HEK293 (cell line): ENCODE measurements around the gene KRT12.

ENCODE experiments used
- CTCF ChIA-PET: fragments of 350-600 bp; formaldehyde crosslinking; extraction: SDS; loops from one replicate; lab custom pipeline; 2021; ENCODE audit warnings: antibody characterized with exemption; lab: Yijun Ruan, JAX
- POLR2A ChIA-PET: fragments of 300-600 bp; formaldehyde crosslinking; extraction: SDS; loops from one replicate; lab custom pipeline; 2020; ENCODE audit warnings: antibody characterized with exemption, inconsistent platforms; lab: Yijun Ruan, JAX
- H3K27ac ChIP-seq: fragments of 200-500 bp; sonication (Bioruptor generic); 2 replicates; pipeline ENCODE4 v1.5.1; 2014; ENCODE audit warnings: low read depth, low read length, control low read depth, inconsistent platforms; ENCODE audit errors: extremely low read depth
- H3K36me3 ChIP-seq, 2 experiments: fragments of 200-500 bp in 1 of 2; sonication (Bioruptor generic) in 1 of 2; 1 replicate in 1 of 2; 2 replicates in 1 of 2; pipeline ENCODE4 v1.5.1; 2014 to 2017; ENCODE audit warnings: inconsistent platforms in 2 of 2, low read length in 2 of 2; ENCODE audit not compliant: control insufficient read depth in 2 of 2, insufficient read depth in 1 of 2
- H3K4me1 ChIP-seq: fragments of 200-500 bp; sonication (Bioruptor generic); 2 replicates; pipeline ENCODE4 v1.5.1; 2014; ENCODE audit warnings: mild to moderate bottlenecking, low read length, inconsistent platforms; ENCODE audit not compliant: control insufficient read depth, insufficient read depth
- H3K4me3 ChIP-seq: 2 replicates; pipeline ENCODE4 v1.5.1; 2011; ENCODE audit warnings: low read depth, mild to moderate bottlenecking, control low read depth, low read length, moderate library complexity
- H3K9me3 ChIP-seq: fragments of 200-500 bp; sonication (Bioruptor generic); 2 replicates; pipeline ENCODE4 v1.5.1; 2014; ENCODE audit warnings: low read depth, low read length, inconsistent platforms; ENCODE audit not compliant: control insufficient read depth, insufficient read depth
- EGR2 ChIP-seq: fragments of 450-650 bp; formaldehyde crosslinking; IDR thresholded peaks from 2 replicates; pipeline ENCODE4 v1.5.1; 2016; ENCODE audit warnings: low read depth, missing biosample characterization, missing genetic modification characterization
- GLI2 ChIP-seq: fragments of 450-650 bp; formaldehyde crosslinking; IDR thresholded peaks from 2 replicates; pipeline ENCODE4; 2017; ENCODE audit warnings: missing biosample characterization, missing genetic modification characterization, low read depth, borderline replicate concordance
- KLF7 ChIP-seq: fragments of 450-650 bp; formaldehyde crosslinking; IDR thresholded peaks from 2 replicates; pipeline ENCODE4 v1.5.1; 2016; ENCODE audit warnings: missing biosample characterization, missing genetic modification characterization, borderline replicate concordance
- KLF9 ChIP-seq: fragments of 450-650 bp; formaldehyde crosslinking; IDR thresholded peaks from 2 replicates; pipeline ENCODE4 v1.5.1; 2016; ENCODE audit warnings: missing biosample characterization, missing genetic modification characterization, low read depth
- OSR2 ChIP-seq: fragments of 450-650 bp; formaldehyde crosslinking; IDR thresholded peaks from 2 replicates; pipeline ENCODE4 v1.5.1; 2016; ENCODE audit warnings: missing biosample characterization, missing genetic modification characterization
- PRDM1 ChIP-seq: fragments of 450-650 bp; formaldehyde crosslinking; IDR thresholded peaks from 2 replicates; pipeline ENCODE4; 2016; ENCODE audit warnings: missing biosample characterization, missing genetic modification characterization
- ZBTB1 ChIP-seq: fragments of 450-650 bp; formaldehyde crosslinking; IDR thresholded peaks from 2 replicates; pipeline ENCODE4 v1.5.1; 2016; ENCODE audit warnings: missing biosample characterization, missing genetic modification characterization
- ZBTB48 ChIP-seq: fragments of 450-650 bp; formaldehyde crosslinking; IDR thresholded peaks from 2 replicates; pipeline ENCODE4 v1.5.1; 2016; ENCODE audit warnings: missing biosample characterization, missing genetic modification characterization
- ZBTB6 ChIP-seq: fragments of 450-650 bp; formaldehyde crosslinking; IDR thresholded peaks from 2 replicates; pipeline ENCODE4 v1.5.1; 2017; ENCODE audit warnings: missing biosample characterization, missing genetic modification characterization
- ZBTB8A ChIP-seq: fragments of 450-650 bp; formaldehyde crosslinking; IDR thresholded peaks from 2 replicates; pipeline ENCODE4 v1.5.1; 2016; ENCODE audit warnings: missing biosample characterization, missing genetic modification characterization
- ZFP37 ChIP-seq: fragments of 450-650 bp; formaldehyde crosslinking; IDR thresholded peaks from 2 replicates; pipeline ENCODE4 v1.5.1; 2016; ENCODE audit warnings: missing biosample characterization, missing genetic modification characterization
- ZNF114 ChIP-seq: fragments of 450-650 bp; formaldehyde crosslinking; IDR thresholded peaks from 2 replicates; pipeline ENCODE4 v1.5.0; 2017; ENCODE audit warnings: missing biosample characterization, missing genetic modification characterization
- ZNF174 ChIP-seq: fragments of 450-650 bp; formaldehyde crosslinking; IDR thresholded peaks from 2 replicates; pipeline ENCODE4 v1.5.0; 2017; ENCODE audit warnings: missing biosample characterization, mild to moderate bottlenecking, missing genetic modification characterization
- ZNF26 ChIP-seq: fragments of 450-650 bp; formaldehyde crosslinking; IDR thresholded peaks from 2 replicates; pipeline ENCODE4 v1.5.1; 2016; ENCODE audit warnings: missing biosample characterization, missing genetic modification characterization
- ZNF510 ChIP-seq: fragments of 450-650 bp; formaldehyde crosslinking; IDR thresholded peaks from 2 replicates; pipeline ENCODE4 v1.5.1; 2018; ENCODE audit warnings: mild to moderate bottlenecking, missing genetic modification characterization, missing biosample characterization; ENCODE audit not compliant: insufficient replicate concordance
- ZNF529 ChIP-seq: fragments of 450-650 bp; formaldehyde crosslinking; IDR thresholded peaks from 2 replicates; pipeline ENCODE4 v1.5.1; 2017; ENCODE audit warnings: missing genetic modification characterization, missing biosample characterization; ENCODE audit not compliant: insufficient replicate concordance
- ZNF555 ChIP-seq: fragments of 450-650 bp; formaldehyde crosslinking; conservative IDR thresholded peaks from 2 replicates; pipeline ENCODE4 v1.5.1; 2017; ENCODE audit warnings: missing biosample characterization, mild to moderate bottlenecking, missing genetic modification characterization, inconsistent platforms
- ZNF558 ChIP-seq: fragments of 450-650 bp; formaldehyde crosslinking; IDR thresholded peaks from 2 replicates; pipeline ENCODE4 v1.5.1; 2016; ENCODE audit warnings: missing biosample characterization, missing genetic modification characterization
- ZNF561 ChIP-seq: fragments of 450-650 bp; IDR thresholded peaks from 2 replicates; pipeline ENCODE4 v1.5.1; 2018; ENCODE audit warnings: missing biosample characterization, missing genetic modification characterization, borderline replicate concordance
- ZNF580 ChIP-seq: fragments of 450-650 bp; formaldehyde crosslinking; IDR thresholded peaks from 2 replicates; pipeline ENCODE4 v1.5.1; 2016; ENCODE audit warnings: missing biosample characterization, missing genetic modification characterization
- ZNF585B ChIP-seq: fragments of 450-650 bp; formaldehyde crosslinking; IDR thresholded peaks from 2 replicates; pipeline ENCODE4 v1.5.1; 2016; ENCODE audit warnings: missing biosample characterization, missing genetic modification characterization
- ZNF610 ChIP-seq: fragments of 450-650 bp; formaldehyde crosslinking; IDR thresholded peaks from 2 replicates; pipeline ENCODE4 v1.5.1; 2016; ENCODE audit warnings: missing biosample characterization, missing genetic modification characterization, borderline replicate concordance
- ZNF654 ChIP-seq: fragments of 450-650 bp; formaldehyde crosslinking; IDR thresholded peaks from 2 replicates; pipeline ENCODE4 v1.5.1; 2016; ENCODE audit warnings: low read depth, missing biosample characterization, missing genetic modification characterization
- ZNF660 ChIP-seq: fragments of 450-650 bp; IDR thresholded peaks from 2 replicates; pipeline ENCODE4 v1.5.1; 2018; ENCODE audit warnings: missing biosample characterization, mild to moderate bottlenecking, missing genetic modification characterization
- ZNF704 ChIP-seq: fragments of 450-650 bp; formaldehyde crosslinking; IDR thresholded peaks from 2 replicates; pipeline ENCODE4 v1.5.1; 2016; ENCODE audit warnings: missing biosample characterization, missing genetic modification characterization
- ZNF830 ChIP-seq: fragments of 450-650 bp; IDR thresholded peaks from 2 replicates; pipeline ENCODE4 v1.5.0; 2018; ENCODE audit warnings: missing biosample characterization, missing genetic modification characterization, low read depth, mild to moderate bottlenecking, moderate library complexity
- ZSCAN5A ChIP-seq: fragments of 450-650 bp; formaldehyde crosslinking; IDR thresholded peaks from 2 replicates; pipeline ENCODE4 v1.5.1; 2016; ENCODE audit warnings: missing biosample characterization, missing genetic modification characterization

The KRT12 gene

GRCh38 chr17:40828454-40829044, 38.5 kb downstream of the KRT12 start:
- CTCF ChIA-PET: interaction anchor here (0.6 to 0.9 kb wide), 4 partner anchors 117 to 834 kb away, joined by 3 to 5 read pairs (median 3); no protein-coding TSS in a partner anchor
- Histone ChIP-seq H3K36me3 (peaks cover 0 to 6% of the 10 kb centered on the region in 2 experiments; a peak in 1 of 3 replicates), H3K27ac (no peak overlapping the region), H3K9me3 (no peaks in the 10 kb centered on the region), H3K4me1 (peaks cover 16% of the 10 kb centered on the region), H3K4me3 (no peak overlapping the region)
- TF ChIP-seq ZNF558 (tag by site-specific recombination): no peak
- TF ChIP-seq OSR2 (tag by site-specific recombination): no peak
- TF ChIP-seq ZNF585B (tag by site-specific recombination): peak; percentile 34
- TF ChIP-seq ZNF26 (tag by site-specific recombination): no peak
- POLR2A ChIA-PET: interaction anchor here (2.1 kb wide), 1 partner anchor 10 kb away, joined by 14 read pairs; no protein-coding TSS in a partner anchor

- CTCF ChIA-PET: interaction anchor here (0.7 to 0.9 kb wide), 4 partner anchors 24 to 851 kb away, joined by 3 to 5 read pairs (median 3); no protein-coding TSS in a partner anchor
- H3K36me3 ChIP-seq: peaks cover 0 to 1% of the 10 kb centered on the region in 2 experiments; a peak in 1 of 3 replicates
- POLR2A ChIA-PET: interaction anchor here (2.1 kb wide), 1 partner anchor 9 kb away, joined by 14 read pairs; no protein-coding TSS in a partner anchor
- peak overlapping the region; percentile 6; the same call in 1 of the 2 replicates for H3K27ac ChIP-seq
- no peak overlapping the region for H3K4me3 ChIP-seq
- no peaks in the 10 kb centered on the region for H3K9me3 ChIP-seq
- H3K4me1 ChIP-seq: peaks cover 16% of the 10 kb centered on the region
- TF ChIP-seq ZNF660 (tag by site-specific recombination): peak; percentile 87
- no peak for TF ChIP-seq ZBTB48 (tag by site-specific recombination)
- no peak for TF ChIP-seq ZFP37 (tag by site-specific recombination)
- TF ChIP-seq ZNF704 (tag by site-specific recombination): no peak
- TF ChIP-seq ZNF174 (tag by site-specific recombination): no peak
- peak; percentile 61 for TF ChIP-seq ZNF561 (tag by site-specific recombination)
- no peak for TF ChIP-seq ZNF529
- 0 out of 2 replicates have a peak, but pooled peaks have one; percentile 6 for TF ChIP-seq ZBTB1 (tag by site-specific recombination)
- TF ChIP-seq ZNF830: no peak
- TF ChIP-seq ZBTB6: peak; percentile 83
- no peak for TF ChIP-seq ZNF555 (tag by site-specific recombination)
- TF ChIP-seq PRDM1: peak; percentile 96
- no peak; the same call in 1 of the 2 replicates for TF ChIP-seq ZNF558 (tag by site-specific recombination)
- no peak for TF ChIP-seq ZNF510 (tag by site-specific recombination)
- TF ChIP-seq KLF7: no peak
- TF ChIP-seq ZBTB8A (tag by site-specific recombination): peak; percentile 40
- TF ChIP-seq GLI2 (tag by site-specific recombination): peak; percentile 58; the same call in 1 of the 2 replicates
- TF ChIP-seq ZNF654 (tag by site-specific recombination): no peak
- peak; percentile 76; the same call in 1 of the 2 replicates for TF ChIP-seq ZSCAN5A (tag by site-specific recombination)
- peak; percentile 53; the same call in 1 of the 2 replicates for TF ChIP-seq ZNF610 (tag by site-specific recombination)
- TF ChIP-seq ZNF580 (tag by site-specific recombination): 0 out of 2 replicates have a peak, but pooled peaks have one; percentile 42
- TF ChIP-seq EGR2 (tag by site-specific recombination): no peak
- no peak for TF ChIP-seq ZNF114 (tag by site-specific recombination)
- TF ChIP-seq KLF9 (tag by site-specific recombination): no peak
These were observed 39.1 kb downstream of the KRT12 start for GRCh38 chr17:40827746-40828453.
